ENCODE measurements around the gene COQ8B. TPM values are rescaled to one million over a fixed set of nuclear protein-coding genes. Genes with fewer than 3 reads are reported as not detected.

The COQ8B gene
- total and polyA plus RNA-seq, 7 experiments from 2014 or later: 14.4 to 48.3 (median 36.9) TPM

- Mint-ChIP-seq H3K9me3 (peaks cover 0 to 5% (median 0%) of the 10 kb centered on the region in 11 donors), H3K36me3 (peaks cover 0 to 46% (median 8%) of the 10 kb centered on the region in 5 donors), H3K4me3 (peak overlapping the region in 1 of 10 donors; percentile 22), H3K27ac (peak overlapping the region in 2 of 9 donors; percentile 16 to 77), H3K4me1 (peaks cover 22 to 64% (median 48%) of the 10 kb centered on the region in 7 donors), H3K27me3 (no peaks in the 10 kb centered on the region)
- intact Hi-C loops (cut with micrococcal nuclease): no loop called here
- Histone ChIP-seq H3K4me1 (ENCODE audit: control insufficient read depth in 2 of 2, insufficient read depth in 2 of 2, low read length in 2 of 2) (peaks cover 19 to 30% of the 10 kb centered on the region in 2 donors), H3K9me3 (ENCODE audit: control insufficient read depth in 2 of 3, low read length in 3 of 3) (no peaks in the 10 kb centered on the region), H3K27ac (ENCODE audit: low read depth, low read length) (no peak overlapping the region), H3K36me3 (ENCODE audit: control insufficient read depth in 2 of 3, insufficient read depth in 3 of 3, low read length in 3 of 3) (peaks cover 0 to 6% (median 0%) of the 10 kb centered on the region in 3 experiments), H3K27me3 (ENCODE audit: control insufficient read depth in 2 of 2, insufficient read depth in 2 of 2, low read length in 2 of 2) (no peaks in the 10 kb centered on the region), H3K4me3 (ENCODE audit: low read length) (no peak overlapping the region)
- ChIA-PET POLR2A (interaction anchor here (0.6 to 1.5 kb wide), 3 partner anchors 28 to 77 kb away, joined by 3 to 7 read pairs (median 4); partner anchors contain the start of gene ACTMAP), CTCF (interaction anchor here (1.0 kb wide), 1 partner anchor 79 kb away, joined by 4 read pairs; no protein-coding TSS in a partner anchor)
- DNase-seq: no peak
- ATAC-seq: no peak
These were observed 5.4 kb upstream of the COQ8B start for GRCh38 chr19:40721936-40722661.

- Histone ChIP-seq H3K9me3 (ENCODE audit: control insufficient read depth in 2 of 3, low read length in 3 of 3) (no peaks in the 10 kb centered on the region), H3K4me1 (ENCODE audit: control insufficient read depth in 2 of 2, insufficient read depth in 2 of 2, low read length in 2 of 2) (peaks cover 22 to 34% of the 10 kb centered on the region in 2 donors), H3K36me3 (ENCODE audit: control insufficient read depth in 2 of 3, insufficient read depth in 3 of 3, low read length in 3 of 3) (peaks cover 0 to 6% (median 0%) of the 10 kb centered on the region in 3 experiments), H3K4me3 (ENCODE audit: low read length) (no peak overlapping the region), H3K27ac (ENCODE audit: low read depth, low read length) (no peak overlapping the region), H3K27me3 (ENCODE audit: control insufficient read depth in 2 of 2, insufficient read depth in 2 of 2, low read length in 2 of 2) (no peaks in the 10 kb centered on the region)
- H3K4me1 Mint-ChIP-seq: peaks cover 24 to 69% (median 54%) of the 10 kb centered on the region in 7 donors
- intact Hi-C loops (cut with micrococcal nuclease): no loop called here
- ChIA-PET CTCF (interaction anchor here (1.0 kb wide), 1 partner anchor 80 kb away, joined by 4 read pairs; no protein-coding TSS in a partner anchor), POLR2A (interaction anchor here (0.6 to 1.5 kb wide), 2 partner anchors 35 to 78 kb away, joined by 3 to 4 read pairs; no protein-coding TSS in a partner anchor)
- H3K4me3 Mint-ChIP-seq: peak overlapping the region in 5 of 10 donors; percentile 67 to 88 (median 81)
- no peaks in the 10 kb centered on the region for H3K27me3 Mint-ChIP-seq
- DNase-seq (no peak), ATAC-seq (no peak)
- peaks cover 0 to 5% (median 0%) of the 10 kb centered on the region in 11 donors for H3K9me3 Mint-ChIP-seq
- peak overlapping the region in 1 of 9 donors; percentile 30 for H3K27ac Mint-ChIP-seq
- peaks cover 0 to 46% (median 8%) of the 10 kb centered on the region in 5 donors for H3K36me3 Mint-ChIP-seq
These were observed 4.4 kb upstream of the COQ8B start for GRCh38 chr19:40721140-40721486.

- ChIA-PET POLR2A (interaction anchor here (0.9 kb wide), 1 partner anchor 31 kb away, joined by 3 read pairs; the partner anchor contains the start of genes ACTMAP and SNRPA), CTCF (no interaction called here)
- Histone ChIP-seq H3K4me3 (ENCODE audit: low read length) (no peak overlapping the region), H3K27me3 (ENCODE audit: control insufficient read depth in 2 of 2, insufficient read depth in 2 of 2, low read length in 2 of 2) (no peaks in the 10 kb centered on the region), H3K36me3 (ENCODE audit: control insufficient read depth in 2 of 3, insufficient read depth in 3 of 3, low read length in 3 of 3) (peaks cover 0 to 6% (median 0%) of the 10 kb centered on the region in 3 experiments), H3K4me1 (ENCODE audit: control insufficient read depth in 2 of 2, insufficient read depth in 2 of 2, low read length in 2 of 2) (peaks cover 35 to 42% of the 10 kb centered on the region in 2 donors), H3K9me3 (ENCODE audit: control insufficient read depth in 2 of 3, low read length in 3 of 3) (no peaks in the 10 kb centered on the region), H3K27ac (ENCODE audit: low read depth, low read length) (no peak overlapping the region)
- Mint-ChIP-seq H3K27ac (peak overlapping the region in 2 of 9 donors; percentile 32 to 33), H3K27me3 (no peaks in the 10 kb centered on the region), H3K9me3 (peaks cover 0 to 5% (median 0%) of the 10 kb centered on the region in 11 donors), H3K4me1 (peaks cover 39 to 84% (median 70%) of the 10 kb centered on the region in 7 donors), H3K36me3 (peaks cover 0 to 36% (median 4%) of the 10 kb centered on the region in 5 donors), H3K4me3 (peak overlapping the region; percentile 29 to 96 (median 83))
- no peak for DNase-seq
- no peak for ATAC-seq
- intact Hi-C loops (cut with micrococcal nuclease): loop anchor here (5.0 to 10.0 kb wide), 10 partner anchors 145 to 1377 kb away; partner anchors contain the start of genes BLVRB (in 2 of the 2), SPTBN4 (in 2 of the 2), AKT2 (in 1 of the 2) and BCKDHA (in 1 of the 2)
These were observed 2.8 kb upstream of the COQ8B start for GRCh38 chr19:40719414-40719894.

GRCh38 chr19:40718774-40719391, 2.2 kb upstream of the COQ8B start:
- Histone ChIP-seq H3K27ac (ENCODE audit: low read depth, low read length) (peak overlapping the region; percentile 92), H3K4me1 (ENCODE audit: control insufficient read depth in 2 of 2, insufficient read depth in 2 of 2, low read length in 2 of 2) (peaks cover 39 to 48% of the 10 kb centered on the region in 2 donors), H3K4me3 (ENCODE audit: low read length) (peak overlapping the region; percentile 75), H3K9me3 (ENCODE audit: control insufficient read depth in 2 of 3, low read length in 3 of 3) (no peaks in the 10 kb centered on the region), H3K27me3 (ENCODE audit: control insufficient read depth in 2 of 2, insufficient read depth in 2 of 2, low read length in 2 of 2) (no peaks in the 10 kb centered on the region), H3K36me3 (ENCODE audit: control insufficient read depth in 2 of 3, insufficient read depth in 3 of 3, low read length in 3 of 3) (peaks cover 0 to 6% (median 0%) of the 10 kb centered on the region in 3 experiments)
- Mint-ChIP-seq H3K27me3 (no peaks in the 10 kb centered on the region), H3K4me3 (peak overlapping the region; percentile 81 to 96 (median 90)), H3K4me1 (peaks cover 45 to 86% (median 69%) of the 10 kb centered on the region in 7 donors), H3K27ac (peak overlapping the region in 7 of 9 donors; percentile 14 to 86 (median 76)), H3K9me3 (peaks cover 0 to 2% (median 0%) of the 10 kb centered on the region in 11 donors), H3K36me3 (peaks cover 0 to 31% (median 4%) of the 10 kb centered on the region in 5 donors)
- intact Hi-C loops (cut with micrococcal nuclease): loop anchor here (5.0 to 10.0 kb wide), 10 partner anchors 144 to 1377 kb away; partner anchors contain the start of genes BLVRB (in 2 of the 2), SPTBN4 (in 2 of the 2), AKT2 (in 1 of the 2) and BCKDHA (in 1 of the 2)
- ChIA-PET POLR2A (interaction anchor here (0.6 to 0.9 kb wide), 2 partner anchors 32 to 58 kb away, joined by 3 read pairs; partner anchors contain the start of genes ACTMAP and SNRPA), CTCF (interaction anchor here (0.7 kb wide), 1 partner anchor 39 kb away, joined by 3 read pairs; no protein-coding TSS in a partner anchor)
- ATAC-seq (no peak), DNase-seq (no peak)

GRCh38 chr19:40717880-40718773, 1.4 kb upstream of the COQ8B start:
- Histone ChIP-seq H3K27ac (ENCODE audit: low read depth, low read length) (peak overlapping the region; percentile 92), H3K4me3 (ENCODE audit: low read length) (peak overlapping the region; percentile 75), H3K36me3 (ENCODE audit: control insufficient read depth in 2 of 3, insufficient read depth in 3 of 3, low read length in 3 of 3) (peaks cover 0 to 6% (median 0%) of the 10 kb centered on the region in 3 experiments), H3K9me3 (ENCODE audit: control insufficient read depth in 2 of 3, low read length in 3 of 3) (no peaks in the 10 kb centered on the region), H3K4me1 (ENCODE audit: control insufficient read depth in 2 of 2, insufficient read depth in 2 of 2, low read length in 2 of 2) (peaks cover 39 to 48% of the 10 kb centered on the region in 2 donors), H3K27me3 (ENCODE audit: control insufficient read depth in 2 of 2, insufficient read depth in 2 of 2, low read length in 2 of 2) (no peaks in the 10 kb centered on the region)
- peak overlapping the region; percentile 74 to 94 (median 86) for H3K27ac Mint-ChIP-seq
- CTCF ChIA-PET: interaction anchor here (0.7 to 1.0 kb wide), 2 partner anchors 25 to 40 kb away, joined by 3 read pairs; no protein-coding TSS in a partner anchor
- intact Hi-C loops (cut with micrococcal nuclease): loop anchor here (1.0 to 10.0 kb wide), 13 partner anchors 80 to 1376 kb away; partner anchors contain the start of genes BLVRB (in 2 of the 2), SPTBN4 (in 2 of the 2), AKT2 (in 1 of the 2) and BCKDHA (in 1 of the 2)
- H3K4me3 Mint-ChIP-seq: peak overlapping the region; percentile 81 to 96 (median 90)
- H3K9me3 Mint-ChIP-seq: no peaks in the 10 kb centered on the region
- H3K36me3 Mint-ChIP-seq: peaks cover 0 to 27% (median 4%) of the 10 kb centered on the region in 5 donors
- DNase-seq (no peak), ATAC-seq (no peak)
- POLR2A ChIA-PET: interaction anchor here (0.6 to 2.4 kb wide), 6 partner anchors 33 to 88 kb away, joined by 3 to 19 read pairs (median 10); partner anchors contain the start of genes ACTMAP, EGLN2, RAB4B and SNRPA
- H3K27me3 Mint-ChIP-seq: no peaks in the 10 kb centered on the region
- peaks cover 42 to 82% (median 70%) of the 10 kb centered on the region in 7 donors for H3K4me1 Mint-ChIP-seq

All from naive thymus-derived CD4-positive, alpha-beta T cell (primary cell).